Measurements from ENCODE around the gene GLUL.
A peak's percentile ranks its signal among the peaks of the same experiment; 100 is the strongest.

Gene GLUL

DNA sequence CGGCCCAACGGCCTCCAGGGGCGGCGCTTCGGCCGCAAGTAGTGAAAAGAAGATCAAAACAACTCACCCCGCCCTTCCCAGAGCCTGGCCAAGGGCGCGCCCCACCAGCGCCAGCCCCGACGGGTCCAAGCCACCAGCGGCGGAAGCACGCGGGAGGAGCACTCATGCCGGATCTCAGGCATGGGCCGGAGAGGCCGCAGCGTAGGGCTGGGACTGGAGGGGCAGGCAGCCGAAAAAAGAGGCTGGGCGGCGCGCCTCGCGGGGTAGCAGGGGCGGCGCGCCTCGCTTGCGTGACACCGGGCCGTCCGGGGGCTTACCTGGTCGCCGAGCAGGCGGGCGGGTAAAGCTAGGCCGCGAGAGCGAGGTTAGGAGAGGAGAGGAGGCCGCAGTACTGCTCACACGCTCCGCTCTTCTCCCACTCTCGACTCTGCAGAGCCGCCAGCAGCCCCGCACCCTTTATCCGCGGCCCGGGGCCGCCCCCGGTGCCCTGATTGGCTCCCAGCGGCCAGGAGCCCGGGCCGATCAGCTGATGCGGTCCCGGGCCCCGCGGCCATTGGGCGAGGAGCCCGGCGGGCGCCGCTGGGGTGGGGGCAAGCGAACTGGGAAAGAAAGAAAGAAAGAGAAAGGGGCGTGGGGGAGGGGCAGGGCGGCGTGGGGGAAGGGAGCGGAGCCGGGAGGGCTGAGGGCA, at the start of gene GLUL:
Gene GLUL (minus strand): TSS at position 429 of the 688 bp plus-strand sequence. CDS start 3,053 bp downstream, outside the sequence.
- peak; percentile 85 for DNase-seq

DNA sequence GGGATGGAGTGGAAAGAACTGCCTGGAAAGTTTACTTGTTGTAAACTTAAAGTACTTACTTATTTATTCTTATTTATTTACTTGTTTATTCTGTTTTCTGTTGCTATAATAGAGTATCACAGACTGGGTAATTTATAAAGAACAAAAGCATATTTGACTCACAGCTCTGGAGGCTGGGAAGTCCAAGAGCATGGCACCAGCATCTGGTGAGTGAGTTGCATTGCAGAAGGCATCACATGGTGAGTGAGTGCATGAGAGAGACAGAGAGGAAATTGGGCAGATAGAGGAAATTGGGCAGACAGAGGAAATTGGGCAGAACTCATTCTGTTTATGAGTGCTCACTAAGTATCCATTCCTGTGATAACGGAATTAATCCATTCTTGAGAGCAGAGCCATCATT, 46.7 kb upstream of the GLUL start:
- no peak for DNase-seq

DNA sequence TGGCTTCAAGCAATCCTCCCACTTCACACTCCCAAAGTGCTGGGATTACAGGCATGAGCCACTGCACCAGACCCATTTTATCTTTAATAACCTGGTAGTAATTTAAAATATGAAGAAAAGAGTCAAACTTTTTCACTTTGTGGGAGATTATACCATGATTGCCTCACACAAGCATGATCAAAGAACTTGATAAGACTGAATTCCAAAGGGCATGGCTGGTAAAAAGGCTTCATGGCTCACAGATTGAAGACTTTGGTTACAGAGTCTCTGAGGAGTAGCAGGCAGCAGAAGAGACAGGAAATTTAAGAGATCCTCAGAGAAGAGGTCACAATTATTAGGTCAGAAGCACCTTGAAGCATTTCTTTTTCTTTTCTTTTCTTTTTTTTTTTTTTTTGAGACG, 42.0 kb upstream of the GLUL start:
- DNase-seq: no peak

DNA sequence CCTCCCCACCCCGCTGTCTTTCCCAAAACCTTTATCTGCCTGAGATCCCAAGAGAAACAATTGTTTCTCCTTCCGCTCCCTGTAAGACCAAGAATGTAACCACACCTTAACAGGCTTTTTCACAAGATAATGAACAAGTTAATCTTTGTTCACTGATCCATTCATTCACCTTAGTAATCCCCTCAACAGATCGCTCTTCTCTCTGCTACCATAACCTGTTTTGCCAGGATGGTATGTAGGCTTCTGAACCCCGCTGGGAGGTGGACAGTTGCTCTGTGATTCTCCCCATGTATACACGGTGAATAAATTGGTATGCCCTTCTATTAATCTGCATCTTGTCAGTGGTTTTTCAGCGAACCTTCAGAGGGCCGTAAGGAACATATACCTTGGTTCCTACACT, 39.7 kb upstream of the GLUL start:
- no peak for DNase-seq

DNA sequence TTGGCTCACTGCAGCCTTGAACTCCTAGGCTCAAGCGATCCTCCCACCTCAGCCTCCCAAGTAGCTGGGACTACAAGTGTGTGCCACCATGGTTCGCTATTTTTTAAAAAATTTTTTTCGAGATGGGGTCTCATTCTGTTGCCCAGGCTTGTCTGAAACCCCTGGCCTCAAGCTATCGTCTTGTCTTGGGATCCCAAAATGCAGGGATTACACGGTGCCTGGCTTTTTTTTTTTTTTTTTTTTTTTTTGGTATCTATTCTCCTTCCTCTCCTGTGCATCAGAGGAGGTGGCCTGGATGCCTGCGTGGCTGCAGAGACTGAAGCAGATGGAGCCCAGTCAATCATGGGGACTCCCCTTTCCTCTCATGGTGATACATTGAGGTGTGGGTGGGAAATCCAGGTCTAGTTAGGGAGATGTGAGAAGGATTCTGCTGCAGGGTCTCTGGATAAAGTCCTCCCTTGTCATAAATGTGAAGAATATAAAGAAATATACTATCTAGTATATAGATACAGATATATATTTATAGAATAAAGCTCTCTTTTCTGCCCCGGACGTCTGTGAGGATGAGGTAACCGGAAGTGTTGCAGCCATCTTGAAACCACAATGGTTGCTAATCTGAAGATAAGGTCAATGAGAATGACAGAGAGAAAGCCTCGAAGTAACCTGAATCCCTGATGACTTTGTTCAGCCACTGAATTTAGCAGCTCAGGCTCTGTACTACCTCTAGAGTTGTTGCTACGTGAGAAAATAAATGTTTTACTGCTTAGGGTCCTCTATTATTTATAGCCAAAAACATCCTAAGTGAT, 38.9 kb upstream of the GLUL start:
- DNase-seq: peak; percentile 2

DNA sequence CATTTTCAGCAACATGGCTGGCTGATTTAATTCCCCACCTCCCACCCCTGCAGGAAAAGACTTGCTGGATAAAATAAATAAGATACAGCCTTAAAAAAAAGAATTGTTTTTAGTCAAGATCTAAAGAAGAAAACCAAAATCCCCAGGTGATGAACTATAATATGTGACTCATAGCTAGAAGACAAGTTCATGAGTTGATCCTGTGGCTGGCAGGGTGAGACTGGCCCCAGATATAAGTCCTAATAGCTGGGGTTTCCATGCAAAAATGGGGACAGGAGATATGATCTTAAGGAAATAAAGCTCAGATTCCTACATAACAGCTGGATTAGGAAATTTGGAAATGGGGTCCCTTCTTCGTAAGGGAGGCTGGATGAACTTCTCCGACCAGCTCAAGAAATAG, 36.5 kb upstream of the GLUL start:
- no peak for DNase-seq

DNA sequence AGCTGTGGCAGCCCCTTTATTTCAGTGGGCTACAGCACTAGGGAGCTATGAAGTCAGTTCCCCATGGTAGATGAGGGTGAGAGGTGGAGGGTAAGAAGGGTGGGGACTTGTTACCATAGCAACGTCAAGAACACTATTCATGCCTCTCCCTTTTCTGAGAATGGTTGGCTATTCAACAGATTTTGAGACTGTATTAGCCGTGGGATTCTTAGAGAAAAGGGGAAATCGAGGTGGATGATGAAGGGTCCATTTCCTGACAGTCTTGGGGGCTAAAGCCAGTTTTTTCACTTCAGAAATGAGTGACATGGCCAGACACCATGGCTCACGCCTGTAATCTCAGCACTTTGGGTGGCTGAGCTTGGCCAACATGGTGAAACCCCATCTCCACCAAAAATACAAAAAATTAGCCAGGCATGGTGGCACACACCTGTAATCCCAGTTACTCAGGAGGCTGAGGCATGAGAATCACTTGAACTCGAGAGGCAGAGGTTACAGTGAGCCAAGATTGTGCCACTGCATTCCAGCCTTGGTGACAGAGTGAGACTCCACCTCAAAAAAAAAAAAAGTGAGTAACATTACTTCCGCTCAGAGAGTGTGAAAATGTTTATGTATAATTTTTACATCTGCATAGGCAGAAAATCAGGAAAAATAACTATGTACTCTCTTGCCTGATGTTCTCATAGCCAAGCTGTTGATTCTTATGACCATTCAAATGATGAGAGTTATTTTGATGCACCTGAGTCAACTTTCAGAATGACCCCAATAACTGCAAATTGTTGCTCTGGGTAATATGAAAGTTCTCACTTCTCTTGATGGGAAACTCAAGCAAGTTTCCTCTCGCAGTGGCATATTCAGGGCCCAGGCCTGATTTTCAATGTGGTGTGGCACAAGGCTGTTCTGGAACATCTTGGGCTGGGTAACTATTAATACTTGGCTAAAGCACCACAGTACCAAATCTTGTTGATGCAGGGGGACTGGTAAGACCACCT, 35.1 kb upstream of the GLUL start:
- DNase-seq: no peak

DNA sequence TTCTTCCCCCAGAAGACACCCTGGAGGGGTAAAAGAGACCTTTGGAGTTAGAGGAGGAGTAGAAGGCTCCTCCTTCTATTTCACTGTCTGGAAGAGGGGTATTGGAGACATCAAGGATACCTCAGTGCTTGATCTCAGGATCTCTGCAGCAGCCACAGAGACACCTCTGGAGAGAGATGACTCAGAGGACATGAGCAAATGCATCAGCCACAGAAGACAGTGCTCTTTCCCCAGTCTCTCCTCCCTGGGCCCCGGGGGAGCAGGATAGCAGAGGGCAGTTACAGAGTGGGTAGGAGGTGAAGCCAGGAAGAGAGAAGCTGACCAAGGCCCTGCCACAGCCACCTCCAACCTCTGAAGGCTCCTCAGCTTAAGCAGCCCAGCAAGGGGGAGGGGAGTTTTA, 24.2 kb upstream of the GLUL start:
- no peak for DNase-seq

DNA sequence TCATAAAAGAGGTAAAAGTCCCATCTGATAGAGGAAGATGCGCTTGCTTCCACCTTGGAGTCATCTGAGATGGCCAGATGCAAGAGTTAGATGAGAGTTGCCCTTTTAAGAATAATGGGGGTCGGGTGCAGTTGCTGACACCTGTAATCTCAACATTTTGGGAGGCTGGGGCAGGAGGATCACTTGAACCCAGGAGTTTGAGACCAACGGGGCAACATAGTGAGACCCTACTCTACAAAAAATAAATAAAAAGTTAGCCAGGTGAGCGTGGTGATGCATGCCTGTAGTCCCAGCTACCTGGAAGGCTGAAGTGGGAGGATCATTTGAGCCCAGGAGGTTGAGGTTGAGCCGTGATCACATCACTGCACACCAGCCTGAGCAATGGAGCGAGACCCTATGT, 22.4 kb upstream of the GLUL start:
- DNase-seq: no peak

DNA sequence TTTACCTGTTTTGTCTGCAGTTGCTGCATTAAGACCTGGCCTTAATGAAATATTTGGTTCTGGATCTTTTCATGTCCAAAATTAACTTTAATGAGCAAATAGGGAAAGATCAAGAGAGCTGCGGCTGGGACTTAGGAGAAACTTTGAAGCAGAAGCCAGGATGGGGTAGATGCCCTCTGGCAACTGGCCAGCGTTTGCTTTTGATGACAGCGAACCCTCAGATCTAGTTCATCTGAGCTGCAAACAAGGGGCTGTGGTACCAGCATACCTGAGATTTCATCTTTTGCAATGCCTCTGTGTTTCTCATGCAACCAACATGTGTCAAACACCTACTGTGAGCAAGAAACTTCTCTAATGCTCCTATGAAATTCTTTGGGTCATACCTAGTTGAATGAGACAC, 21.9 kb upstream of the GLUL start:
- no peak for DNase-seq

DNA sequence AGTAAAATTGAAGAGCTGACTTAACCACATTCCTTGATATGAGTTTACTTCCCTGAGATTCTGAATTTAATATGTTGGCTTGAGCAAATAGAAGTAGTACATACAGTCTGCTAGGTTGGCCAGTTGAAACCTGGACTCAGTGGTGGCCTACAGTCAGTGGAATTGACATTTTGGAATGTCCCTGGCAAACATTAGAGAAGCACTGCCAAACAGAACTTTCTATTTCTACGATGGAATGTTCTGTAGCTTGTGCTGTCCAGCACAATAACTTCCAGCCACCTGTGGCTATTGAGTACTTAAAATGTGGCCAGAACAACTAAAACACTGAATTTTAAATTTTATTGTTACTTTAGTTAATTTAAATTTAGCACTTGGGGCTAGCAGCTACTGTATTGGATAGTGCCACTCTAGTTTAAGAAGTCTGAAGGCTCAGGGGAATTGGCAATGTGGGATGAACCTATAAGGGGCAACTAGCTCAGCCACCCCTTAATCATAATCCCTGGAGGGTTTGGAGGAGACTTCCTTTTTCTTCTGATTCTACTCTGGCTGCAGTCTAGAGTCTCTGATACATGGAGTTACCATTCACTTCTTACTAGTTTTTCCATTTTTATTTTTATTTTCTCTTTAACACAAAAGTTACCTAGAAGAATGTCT, 19.2 kb upstream of the GLUL start:
- no peak for DNase-seq

DNA sequence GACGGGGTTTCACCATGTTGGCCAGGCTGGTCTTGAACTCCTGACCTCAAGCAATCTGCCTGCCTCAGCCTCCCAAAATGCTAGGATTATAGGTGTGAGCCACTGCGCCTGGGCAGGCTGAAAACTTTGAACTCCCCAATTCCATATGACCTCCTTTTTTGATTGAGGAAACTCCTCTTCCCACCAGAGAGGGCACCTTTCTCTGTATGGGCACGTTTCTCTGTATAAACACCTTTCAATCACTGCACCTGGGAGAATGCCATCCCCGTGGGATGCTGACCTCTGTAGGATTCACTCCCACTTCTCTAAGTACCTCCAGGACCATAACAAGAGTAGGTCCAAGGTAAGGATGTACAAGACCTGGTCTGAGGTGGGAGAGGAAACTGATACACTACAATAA, 18.5 kb upstream of the GLUL start:
- no peak for DNase-seq

DNA sequence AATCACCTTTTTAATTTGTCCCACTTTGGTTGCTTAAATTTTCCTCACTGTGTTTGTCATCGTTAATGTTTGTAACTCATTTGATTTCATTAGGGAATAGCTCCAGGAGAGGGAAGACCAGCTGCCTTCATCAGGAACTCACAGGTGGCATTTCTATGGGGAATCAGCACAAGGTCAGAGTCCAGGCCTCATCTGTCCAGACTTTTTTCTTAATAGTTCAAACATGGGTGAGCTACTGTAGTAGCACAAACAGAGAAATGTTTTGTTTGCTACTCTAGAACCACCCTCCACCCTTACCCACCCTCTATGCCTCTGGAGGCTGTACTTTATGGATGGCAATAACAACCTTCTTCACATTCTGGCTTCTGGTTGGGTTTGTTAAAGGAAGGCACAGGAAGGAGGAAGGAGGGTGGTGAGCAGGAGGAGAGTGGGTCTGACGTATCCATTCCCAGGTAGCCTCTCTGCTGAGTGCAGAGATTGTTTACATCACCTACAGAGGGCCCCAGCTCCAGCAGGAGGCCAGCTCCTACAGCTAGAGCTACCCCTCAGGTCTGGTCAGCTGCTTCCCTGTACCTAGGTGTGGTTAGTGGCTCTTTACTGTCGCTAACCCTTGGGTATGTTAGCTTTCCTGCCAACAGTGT, 17.0 kb upstream of the GLUL start:
- no peak for DNase-seq

DNA sequence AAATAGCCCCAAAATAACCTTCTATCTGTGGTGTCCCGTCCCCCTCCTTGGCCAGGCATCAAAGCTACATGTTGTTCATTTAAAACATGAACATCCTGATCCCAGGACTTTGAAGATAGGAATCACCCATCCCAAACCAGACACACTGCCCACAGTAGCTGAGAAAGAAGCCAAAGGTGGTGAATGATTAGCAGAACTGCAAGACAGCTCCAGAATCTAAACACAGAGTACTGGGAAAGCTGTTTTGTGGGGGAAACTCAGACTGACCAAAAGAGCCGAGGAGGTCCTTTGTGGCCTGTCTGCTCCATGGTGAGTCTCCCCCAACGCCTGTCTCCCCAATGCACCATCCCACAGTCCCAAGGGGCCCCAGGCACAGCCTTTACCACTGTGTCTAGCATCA, 16.1 kb upstream of the GLUL start:
- no peak for DNase-seq

DNA sequence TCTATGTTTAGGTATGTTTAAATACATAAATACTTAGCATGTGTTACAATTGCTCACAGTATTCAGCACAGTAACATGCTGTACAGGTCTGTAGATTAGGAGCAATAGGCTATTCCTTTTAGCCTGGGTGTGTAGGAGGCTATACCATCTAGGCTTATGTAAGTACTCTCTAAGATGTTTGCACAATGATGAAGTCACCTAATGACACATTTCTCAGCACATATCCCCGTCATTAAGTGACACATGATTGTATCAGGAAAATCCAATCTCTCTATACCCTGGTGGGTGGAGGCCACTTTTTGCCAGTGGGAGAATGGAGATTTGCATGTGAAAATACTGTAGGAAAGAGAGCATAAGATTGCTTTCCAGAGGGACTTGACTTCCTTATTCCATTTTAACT, 14.4 kb upstream of the GLUL start:
- no peak for DNase-seq

DNA sequence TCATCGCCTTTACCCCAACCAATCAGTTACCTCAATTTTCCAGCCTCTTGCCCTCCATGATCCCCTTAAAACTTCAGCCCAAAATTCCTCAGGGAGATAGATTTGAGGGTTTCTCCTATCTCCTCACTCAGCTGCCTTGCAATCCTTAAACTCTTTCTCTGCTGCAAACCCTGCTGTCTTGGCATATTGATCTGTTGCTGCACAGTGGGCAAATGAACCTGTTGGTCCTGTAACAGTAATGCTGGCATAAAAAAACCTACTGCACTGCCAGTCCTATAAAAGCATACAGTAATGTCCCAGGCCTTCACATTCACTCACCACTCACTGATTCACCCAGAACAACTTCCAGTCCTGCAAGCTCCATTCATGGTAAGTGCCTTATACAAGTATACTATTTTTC, 14.0 kb upstream of the GLUL start:
- no peak for DNase-seq

DNA sequence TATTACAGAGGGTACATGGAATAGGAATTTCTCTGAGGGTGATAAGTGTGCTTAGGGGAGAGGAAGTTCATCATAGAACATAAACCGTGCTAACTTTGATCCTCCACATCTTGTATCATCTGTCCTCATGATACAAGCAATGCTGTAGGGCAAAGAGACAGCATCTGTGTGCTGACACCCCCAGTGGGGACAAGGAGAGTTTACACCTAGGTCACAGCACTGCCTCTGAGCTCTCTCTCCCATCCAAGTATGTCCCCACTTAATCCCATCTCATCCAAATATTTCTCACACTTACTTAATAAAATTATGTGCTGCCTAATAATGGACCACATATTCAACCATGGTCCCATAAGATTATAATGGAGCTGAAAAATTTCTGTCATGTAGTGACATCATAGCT, 13.2 kb upstream of the GLUL start:
- DNase-seq: no peak

DNA sequence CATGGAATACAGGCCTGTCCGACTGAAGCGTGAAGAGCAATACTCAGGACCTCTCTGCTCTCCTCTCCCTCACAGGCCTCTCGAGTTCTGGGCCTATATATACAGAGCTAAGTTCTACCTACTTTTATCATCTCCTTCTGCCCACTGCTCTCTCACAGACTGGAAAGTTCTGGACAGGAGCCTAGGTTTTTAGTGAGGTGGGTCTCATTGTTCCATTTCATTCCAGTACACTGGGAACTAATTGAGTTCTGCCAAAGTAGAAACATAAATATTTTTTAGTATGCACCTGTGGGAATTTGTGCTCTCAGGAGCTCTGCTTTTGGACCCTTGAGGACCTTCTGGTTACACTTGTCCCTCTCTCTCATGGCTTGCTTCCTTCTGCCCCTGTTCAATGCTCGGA, 9.0 kb upstream of the GLUL start, which contains the start of gene TEDDM1:
Gene TEDDM1 (minus strand): TSS at position 101 of the 400 bp plus-strand sequence. CDS start 182 bp downstream, outside the sequence.
- DNase-seq: no peak

DNA sequence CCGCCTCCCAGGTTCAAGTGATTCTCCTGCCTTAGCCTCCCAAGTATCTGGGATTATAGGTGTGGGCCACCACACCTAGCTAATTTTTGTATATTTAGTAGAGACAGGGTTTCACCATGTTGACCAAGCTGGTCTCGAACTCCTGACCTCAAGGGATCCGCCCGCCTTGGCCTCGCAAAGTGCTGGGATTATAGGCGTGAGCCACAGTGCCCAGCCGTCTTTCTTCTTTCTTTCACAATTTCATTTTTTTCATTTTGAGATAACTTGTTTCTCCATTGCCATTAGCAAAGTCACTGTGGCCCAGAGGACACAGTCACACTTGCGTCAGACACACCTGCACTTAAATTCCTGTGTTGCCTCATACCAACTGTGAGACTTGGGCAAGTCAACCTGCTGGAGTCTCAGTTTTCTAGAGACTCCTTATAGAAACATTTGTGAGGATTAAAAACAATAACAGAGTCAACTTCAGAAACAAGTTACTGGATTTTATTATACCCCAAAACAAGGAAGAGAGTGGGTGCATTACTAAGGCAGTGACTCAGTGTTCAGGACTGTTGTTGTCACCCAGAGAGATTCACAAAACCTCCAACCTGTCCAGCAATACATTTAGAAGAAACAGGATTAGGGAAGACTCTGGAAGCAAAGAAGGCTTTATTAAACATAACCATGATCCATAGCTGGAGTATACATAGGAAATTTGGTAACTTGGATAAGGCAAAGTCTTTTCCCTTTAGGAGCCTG, 6.2 kb upstream of the GLUL start:
- DNase-seq: no peak

DNA sequence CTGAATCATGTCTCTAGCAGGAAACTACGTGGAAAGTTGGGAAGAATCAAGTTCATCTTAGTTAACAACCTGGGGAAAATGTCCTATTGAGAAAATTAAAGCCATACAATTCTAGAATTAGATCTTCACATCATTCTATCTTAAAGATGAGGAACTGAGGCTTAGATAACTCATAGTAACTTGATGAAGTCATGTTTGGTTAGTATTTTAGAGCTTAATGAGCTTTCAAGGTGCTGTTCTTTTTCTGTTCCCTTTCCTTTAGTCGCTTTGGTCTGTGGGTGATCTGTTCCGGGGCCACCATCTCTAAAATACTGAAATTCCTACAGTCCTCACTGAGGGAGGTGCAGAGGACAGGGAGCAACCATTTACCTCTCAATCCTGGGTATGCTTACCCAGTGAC, 4.3 kb upstream of the GLUL start:
- DNase-seq: no peak

DNA sequence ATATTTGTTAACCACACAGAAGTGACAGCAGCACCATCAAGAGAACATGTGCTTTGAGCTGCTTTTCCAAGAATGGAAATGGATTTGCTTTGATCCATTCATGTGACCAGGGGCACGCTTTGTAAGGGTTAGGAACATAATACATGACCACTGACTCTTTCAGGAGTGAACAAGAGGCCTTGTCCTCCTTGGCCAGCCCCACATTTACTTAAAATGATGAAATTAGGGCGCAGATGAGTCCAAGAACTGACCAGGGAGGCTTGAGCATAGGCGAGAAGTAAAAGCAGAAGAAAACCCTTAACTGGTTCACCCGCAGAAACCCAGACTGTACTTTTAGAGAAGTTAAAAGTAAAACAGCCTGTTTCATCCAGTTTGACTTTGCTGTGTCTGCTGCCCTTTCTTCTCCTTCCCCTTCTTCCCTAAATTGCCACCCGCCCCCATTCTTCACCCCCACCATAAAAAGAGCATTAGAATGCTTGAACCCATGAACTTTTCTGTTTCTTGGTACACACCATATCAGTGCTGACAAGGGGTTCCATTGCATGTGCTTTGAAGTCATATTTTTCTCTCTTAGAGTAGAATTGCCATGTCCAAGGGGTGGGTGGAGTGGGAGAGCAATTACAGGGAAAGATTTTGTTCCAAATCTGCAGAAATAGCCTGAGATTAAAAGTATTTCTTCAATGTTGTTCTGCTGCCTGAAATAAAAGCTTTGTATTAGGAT, 2.6 kb upstream of the GLUL start:
- no peak for DNase-seq
